Vagina (tissue), 2 donors: ENCODE measurements around the gene EP400. TPM values are rescaled to one million over a fixed set of nuclear protein-coding genes. Genes with fewer than 3 reads are reported as not detected.
A peak's percentile ranks its signal among the peaks of the same experiment; 100 is the strongest.

Experiments used
- DNase-seq, 2 donors: peaks; one replicate each; pipeline ENCODE4 v3.0.0-alpha.2; 2017; ENCODE audit errors: extremely low spot score in 2 of 2
- H3K27ac ChIP-seq: fragments of 200-600 bp; sonication (generic); one replicate; pipeline ENCODE4 v1.5.1; 2019
- H3K27me3 ChIP-seq: fragments of 200-600 bp; sonication (generic); one replicate; pipeline ENCODE4 v1.5.1; 2019
- H3K36me3 ChIP-seq, 2 donors: fragments of 200-600 bp; sonication (generic); one replicate each; pipeline ENCODE4 v1.5.1; 2017 to 2019
- H3K4me1 ChIP-seq: fragments of 200-600 bp; sonication (generic); one replicate; pipeline ENCODE4 v1.5.1; 2019
- H3K4me3 ChIP-seq, 2 donors: fragments of 200-600 bp; sonication (generic); 1 replicate in 1 of 2; 2 replicates in 1 of 2; pipeline ENCODE4 v1.5.1; 2016 to 2019
- H3K9me3 ChIP-seq: fragments of 200-600 bp; sonication (generic); one replicate; pipeline ENCODE4 v1.5.1; 2019
- POLR2A ChIP-seq, 2 donors: fragments of 450-650 bp; IDR thresholded peaks; one replicate each; pipeline ENCODE4 v1.6.1; 2017; ENCODE audit warnings: antibody characterized with exemption in 2 of 2, mild to moderate bottlenecking in 2 of 2, moderate library complexity in 2 of 2
- POLR2AphosphoS5 ChIP-seq, 2 donors: sonication (generic); formaldehyde crosslinking; IDR thresholded peaks; one replicate each; pipeline ENCODE4 v1.9.0; 2017; ENCODE audit warnings: antibody characterized with exemption in 2 of 2, mild to moderate bottlenecking in 2 of 2, low read depth in 1 of 2; ENCODE audit not compliant: insufficient read depth in 1 of 2
- intact Hi-C: fragments of 100-400 bp; cut with DNase I; formaldehyde crosslinking; loops from one replicate; pipeline ENCODE4 v1.15.1; 2023
- total RNA-seq: library from RNA; depleted of rRNA; stranded (reverse); fragments of >200 nt; gene quantifications from one replicate; pipeline ENCODE4 v1.2.3, GENCODE V29; 2016
- TF ChIP-seq, protein P1 (sequence below), 3 experiments: fragments of 450-650 bp in 2 of 3; fragments of 200-600 bp in 1 of 3; sonication (generic) in 1 of 3; IDR thresholded peaks; one replicate each; pipeline ENCODE4 v1.5.1; 2017 to 2019; ENCODE audit warnings: antibody characterized with exemption in 3 of 3, mild to moderate bottlenecking in 2 of 3, moderate library complexity in 2 of 3

Gene EP400
- total RNA-seq, 1 donor from 2014 or later = 35.6 TPM

- H3K4me3 ChIP-seq = no peak overlapping the region
- peaks cover 67% of the 10 kb centered on the region for H3K4me1 ChIP-seq
- intact Hi-C loops = no loop called here
- TF ChIP-seq POLR2A (IDR thresholded peaks at IDR 0.05) = no peak
- no peak for TF ChIP-seq POLR2AphosphoS5 (IDR thresholded peaks at IDR 0.05; ENCODE audit: insufficient read depth in 1 of 2, low read depth in 1 of 2)
- no peaks in the 10 kb centered on the region for H3K27me3 ChIP-seq
- no peak for DNase-seq
- H3K9me3 ChIP-seq = no peaks in the 10 kb centered on the region
- H3K27ac ChIP-seq = peak overlapping the region; percentile 21
- peaks cover 0 to 12% of the 10 kb centered on the region in 2 donors for H3K36me3 ChIP-seq
These were observed 46.2 kb upstream of the EP400 start for GRCh38 chr12:131903270-131904255.

GRCh38 chr12:131904346-131904745 is 45.4 kb upstream of the EP400 start:
- no peaks in the 10 kb centered on the region for H3K9me3 ChIP-seq
- no peak overlapping the region for H3K4me3 ChIP-seq
- TF ChIP-seq, protein P1, sequence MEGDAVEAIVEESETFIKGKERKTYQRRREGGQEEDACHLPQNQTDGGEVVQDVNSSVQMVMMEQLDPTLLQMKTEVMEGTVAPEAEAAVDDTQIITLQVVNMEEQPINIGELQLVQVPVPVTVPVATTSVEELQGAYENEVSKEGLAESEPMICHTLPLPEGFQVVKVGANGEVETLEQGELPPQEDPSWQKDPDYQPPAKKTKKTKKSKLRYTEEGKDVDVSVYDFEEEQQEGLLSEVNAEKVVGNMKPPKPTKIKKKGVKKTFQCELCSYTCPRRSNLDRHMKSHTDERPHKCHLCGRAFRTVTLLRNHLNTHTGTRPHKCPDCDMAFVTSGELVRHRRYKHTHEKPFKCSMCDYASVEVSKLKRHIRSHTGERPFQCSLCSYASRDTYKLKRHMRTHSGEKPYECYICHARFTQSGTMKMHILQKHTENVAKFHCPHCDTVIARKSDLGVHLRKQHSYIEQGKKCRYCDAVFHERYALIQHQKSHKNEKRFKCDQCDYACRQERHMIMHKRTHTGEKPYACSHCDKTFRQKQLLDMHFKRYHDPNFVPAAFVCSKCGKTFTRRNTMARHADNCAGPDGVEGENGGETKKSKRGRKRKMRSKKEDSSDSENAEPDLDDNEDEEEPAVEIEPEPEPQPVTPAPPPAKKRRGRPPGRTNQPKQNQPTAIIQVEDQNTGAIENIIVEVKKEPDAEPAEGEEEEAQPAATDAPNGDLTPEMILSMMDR (IDR thresholded peaks at IDR 0.05) = no peak
- no peak for TF ChIP-seq POLR2A (IDR thresholded peaks at IDR 0.05)
- no peak for DNase-seq
- H3K36me3 ChIP-seq = peaks cover 0 to 20% of the 10 kb centered on the region in 2 donors
- intact Hi-C loops = no loop called here
- H3K4me1 ChIP-seq = peaks cover 64% of the 10 kb centered on the region
- H3K27ac ChIP-seq = no peak overlapping the region
- H3K27me3 ChIP-seq = no peaks in the 10 kb centered on the region

GRCh38 chr12:131905081-131905629 is 44.6 kb upstream of the EP400 start:
- no peak for DNase-seq
- no peak for TF ChIP-seq POLR2A (IDR thresholded peaks at IDR 0.05)
- TF ChIP-seq, protein P1 (IDR thresholded peaks at IDR 0.05) = no peak
- no peak for TF ChIP-seq POLR2AphosphoS5 (IDR thresholded peaks at IDR 0.05; ENCODE audit: insufficient read depth in 1 of 2, low read depth in 1 of 2)

GRCh38 chr12:131905630-131906091 is 44.1 kb upstream of the EP400 start:
- Histone ChIP-seq H3K4me3 (no peak overlapping the region), H3K4me1 (peaks cover 51% of the 10 kb centered on the region), H3K36me3 (peaks cover 0 to 33% of the 10 kb centered on the region in 2 donors), H3K27ac (no peak overlapping the region), H3K27me3 (no peaks in the 10 kb centered on the region), H3K9me3 (no peaks in the 10 kb centered on the region)
- DNase-seq = no peak
- intact Hi-C loops = no loop called here
- TF ChIP-seq POLR2AphosphoS5 (IDR thresholded peaks at IDR 0.05; ENCODE audit: insufficient read depth in 1 of 2, low read depth in 1 of 2) (no peak), POLR2A (IDR thresholded peaks at IDR 0.05) (no peak)
- TF ChIP-seq, protein P1 (IDR thresholded peaks at IDR 0.05) = no peak

More at GRCh38 chr12:131905081-131905629, 44.6 kb upstream of the EP400 start:
- peaks cover 0 to 28% of the 10 kb centered on the region in 2 donors for H3K36me3 ChIP-seq
- no peaks in the 10 kb centered on the region for H3K9me3 ChIP-seq
- H3K4me3 ChIP-seq = no peak overlapping the region
- no peaks in the 10 kb centered on the region for H3K27me3 ChIP-seq
- no peak overlapping the region for H3K27ac ChIP-seq
- peaks cover 56% of the 10 kb centered on the region for H3K4me1 ChIP-seq
- intact Hi-C loops = no loop called here

- Histone ChIP-seq H3K4me3 (no peak overlapping the region), H3K36me3 (peaks cover 0 to 51% of the 10 kb centered on the region in 2 donors), H3K27me3 (no peaks in the 10 kb centered on the region), H3K27ac (no peak overlapping the region), H3K9me3 (no peaks in the 10 kb centered on the region), H3K4me1 (peaks cover 40% of the 10 kb centered on the region)
- no peak for DNase-seq
- no peak for TF ChIP-seq POLR2A (IDR thresholded peaks at IDR 0.05)
- no peak for TF ChIP-seq POLR2AphosphoS5 (IDR thresholded peaks at IDR 0.05; ENCODE audit: insufficient read depth in 1 of 2, low read depth in 1 of 2)
- TF ChIP-seq, protein P1 (IDR thresholded peaks at IDR 0.05) = no peak
- intact Hi-C loops = no loop called here
These were observed 42.2 kb upstream of the EP400 start for GRCh38 chr12:131907379-131908091.
